Cortex of kidney (tissue), 1 donor: ENCODE data around the gene RTN4RL2.

Experiments
- DNase-seq: peaks from one replicate; lab custom pipeline; 2025; lab: John Stamatoyannopoulos, UW

RTN4RL2 gene

GRCh38 chr11:57460022-57460757 lies at the start of gene RTN4RL2:
Gene RTN4RL2 (plus strand): TSS chr11:57460528. CDS start chr11:57460866, 338 bp downstream.
- no peak for DNase-seq

- no peak for DNase-seq
Observed at GRCh38 chr11:57413681-57414080, 46.6 kb upstream of the RTN4RL2 start.

GRCh38 chr11:57414612-57415212 lies 45.6 kb upstream of the RTN4RL2 start:
- no peak for DNase-seq

- no peak for DNase-seq
Observed at GRCh38 chr11:57416436-57416835, 43.9 kb upstream of the RTN4RL2 start.

- DNase-seq: no peak
Observed at GRCh38 chr11:57417056-57417455, 43.3 kb upstream of the RTN4RL2 start.

GRCh38 chr11:57418131-57418530 lies 42.2 kb upstream of the RTN4RL2 start:
- DNase-seq: no peak

GRCh38 chr11:57419146-57419545 lies 41.2 kb upstream of the RTN4RL2 start:
- no peak for DNase-seq

GRCh38 chr11:57421066-57421465 lies 39.3 kb upstream of the RTN4RL2 start:
- no peak for DNase-seq

- no peak for DNase-seq
Observed at GRCh38 chr11:57421805-57422204, 38.5 kb upstream of the RTN4RL2 start.

- no peak for DNase-seq
Observed at GRCh38 chr11:57422669-57423068, 37.7 kb upstream of the RTN4RL2 start.

GRCh38 chr11:57424137-57424791 lies 36.1 kb upstream of the RTN4RL2 start:
- no peak for DNase-seq

- DNase-seq: no peak
Observed at GRCh38 chr11:57424792-57425564, 35.4 kb upstream of the RTN4RL2 start.

- DNase-seq: no peak
Observed at GRCh38 chr11:57425565-57426438, 34.5 kb upstream of the RTN4RL2 start.

GRCh38 chr11:57426439-57426928 lies 33.8 kb upstream of the RTN4RL2 start:
- no peak for DNase-seq

- no peak for DNase-seq
Observed at GRCh38 chr11:57426929-57427726, 33.2 kb upstream of the RTN4RL2 start, which contains the start of gene SLC43A3. Gene SLC43A3 (minus strand): TSS chr11:57427121. CDS start chr11:57426172, 949 bp downstream.

GRCh38 chr11:57427727-57428082 lies 32.6 kb upstream of the RTN4RL2 start:
- no peak for DNase-seq

GRCh38 chr11:57428643-57429042 lies 31.7 kb upstream of the RTN4RL2 start:
- no peak for DNase-seq

GRCh38 chr11:57429946-57430345 lies 30.4 kb upstream of the RTN4RL2 start:
- DNase-seq: no peak

GRCh38 chr11:57430952-57431351 lies 29.4 kb upstream of the RTN4RL2 start:
- DNase-seq: no peak

GRCh38 chr11:57432149-57432561 lies 28.2 kb upstream of the RTN4RL2 start:
- DNase-seq: no peak
